GM18502 (cell line): Measurements from ENCODE around the gene PRDM15.
A peak's percentile ranks its signal among the peaks of the same experiment; 100 is the strongest.

Experiments used
- ATAC-seq: cut with Tn5 transposase; IDR thresholded peaks from one replicate; pipeline ENCODE4 v1.9.1; 2021; ENCODE audit warnings: mild to moderate bottlenecking; ENCODE audit not compliant: unreplicated experiment, poor library complexity

The PRDM15 gene

GRCh38 chr21:41816583-41817165 is 62.5 kb downstream of the PRDM15 start:
- peak; percentile 74 for ATAC-seq

- ATAC-seq: peak; percentile 5
Observed at GRCh38 chr21:41815652-41816582, 63.2 kb downstream of the PRDM15 start.

- no peak for ATAC-seq
Observed at GRCh38 chr21:41813226-41813625, 65.9 kb downstream of the PRDM15 start.

GRCh38 chr21:41812679-41813078 is 66.5 kb downstream of the PRDM15 start:
- no peak for ATAC-seq

GRCh38 chr21:41810597-41810932 is 68.6 kb downstream of the PRDM15 start:
- no peak for ATAC-seq

- ATAC-seq: no peak
Observed at GRCh38 chr21:41809891-41810596, 69.1 kb downstream of the PRDM15 start.

GRCh38 chr21:41808846-41809245 is 70.3 kb downstream of the PRDM15 start:
- ATAC-seq: no peak

- no peak for ATAC-seq
Observed at GRCh38 chr21:41808094-41808493, 71.0 kb downstream of the PRDM15 start.

- no peak for ATAC-seq
Observed at GRCh38 chr21:41806773-41807172, 72.4 kb downstream of the PRDM15 start.

GRCh38 chr21:41805643-41806042 is 73.5 kb downstream of the PRDM15 start:
- no peak for ATAC-seq

GRCh38 chr21:41805038-41805437 is 74.1 kb downstream of the PRDM15 start:
- ATAC-seq: no peak

GRCh38 chr21:41804381-41804780 is 74.8 kb downstream of the PRDM15 start:
- ATAC-seq: no peak

- no peak for ATAC-seq
Observed at GRCh38 chr21:41803316-41803715, 75.8 kb downstream of the PRDM15 start.

GRCh38 chr21:41802684-41803083 is 76.5 kb downstream of the PRDM15 start:
- no peak for ATAC-seq

GRCh38 chr21:41802198-41802584 is 77.0 kb downstream of the PRDM15 start:
- ATAC-seq: no peak

GRCh38 chr21:41801321-41802197 is 77.6 kb downstream of the PRDM15 start:
- ATAC-seq: no peak

GRCh38 chr21:41800425-41801320 is 78.5 kb downstream of the PRDM15 start:
- ATAC-seq: no peak

GRCh38 chr21:41799763-41800162 is 79.4 kb downstream of the PRDM15 start:
- ATAC-seq: no peak

- no peak for ATAC-seq
Observed at GRCh38 chr21:41798326-41798725, 80.8 kb downstream of the PRDM15 start.
